A549 (cell line): ENCODE measurements around the gene QRSL1. TPM values are rescaled to one million over a fixed set of nuclear protein-coding genes. Genes with fewer than 3 reads are reported as not detected.
A peak's percentile ranks its signal among the peaks of the same experiment; 100 is the strongest.

Source experiments
- ATAC-seq, 2 experiments: fragments of 200-7000 bp in 1 of 2; fragments of >200 bp in 1 of 2; cut with Nextera tagmentation in 1 of 2; cut with Tn5 transposase in 1 of 2; 3 replicates each; pipeline versions ENCODE4 v1.8.0 to v1.9.1; 2018 to 2020; ENCODE audit warnings: mild to moderate bottlenecking in 1 of 2, moderate library complexity in 1 of 2
- CTCF ChIA-PET: fragments of 300-600 bp; sonication (Branson Sonifier 250); formaldehyde crosslinking; extraction: SDS; loops from one replicate; lab custom pipeline; 2021; ENCODE audit warnings: antibody characterized with exemption, inconsistent platforms; lab: Yijun Ruan, JAX
- POLR2A ChIA-PET: fragments of 350-600 bp; formaldehyde crosslinking; extraction: SDS; loops from one replicate; lab custom pipeline; 2021; ENCODE audit warnings: antibody characterized with exemption, inconsistent platforms; lab: Yijun Ruan, JAX
- DNase-seq, 2 experiments: peaks; one replicate each; pipeline versions ENCODE4 v3.0.0 to v3.0.0-alpha.2; 2011 to 2016; ENCODE audit warnings: low read depth in 1 of 2, low spot score in 1 of 2
- FAIRE-seq: peaks from 2 replicates; lab custom pipeline; 2011; peaks lifted over from hg19 to GRCh38; lab: Jason Lieb, UNC
- H3K27ac ChIP-seq, 2 experiments: fragments of >200 bp; sonication (Bioruptor Twin); formaldehyde crosslinking; 3 replicates each; pipeline ENCODE4 v1.5.1; 2016 to 2017
- H3K4me1 ChIP-seq: fragments of >200 bp; sonication (Bioruptor Twin); formaldehyde crosslinking; 3 replicates; pipeline ENCODE4 v1.6.1; 2016
- H3K4me2 ChIP-seq: fragments of >200 bp; sonication (Bioruptor Twin); formaldehyde crosslinking; 3 replicates; pipeline ENCODE4 v1.6.1; 2016
- H3K4me3 ChIP-seq: fragments of >200 bp; sonication (Bioruptor Twin); formaldehyde crosslinking; 3 replicates; pipeline ENCODE4 v1.5.1; 2016
- H3K9me3 ChIP-seq: fragments of >200 bp; sonication (Bioruptor Twin); formaldehyde crosslinking; 3 replicates; pipeline ENCODE4 v1.6.1; 2016
- BHLHE40 ChIP-seq: IDR thresholded peaks from 2 replicates; pipeline ENCODE4 v1.6.1; 2012; ENCODE audit warnings: low read depth, low read length, inconsistent platforms
- CBX2 ChIP-seq: fragments of 200-600 bp; sonication (generic); IDR thresholded peaks from 2 replicates; pipeline ENCODE4 v1.6.1; 2016; ENCODE audit warnings: low read depth, mild to moderate bottlenecking, borderline replicate concordance
- CEBPB ChIP-seq, 2 experiments: fragments of >200 bp in 1 of 2; sonication (Bioruptor Twin) in 1 of 2; formaldehyde crosslinking in 1 of 2; IDR thresholded peaks; 2 replicates each; pipeline ENCODE4 v1.6.1; 2012 to 2016
- CHD2 ChIP-seq: fragments of 150-350 bp; IDR thresholded peaks from 2 replicates; pipeline ENCODE4 v1.6.1; 2014; ENCODE audit warnings: low read length; ENCODE audit not compliant: partially characterized antibody
- EP300 ChIP-seq, 2 experiments: fragments of >200 bp; sonication (Bioruptor Twin); formaldehyde crosslinking; IDR thresholded peaks; 2 replicates in 1 of 2; 3 replicates in 1 of 2; pipeline ENCODE4 v1.6.1; 2016 to 2017
- ESRRA ChIP-seq: fragments of 150-350 bp; IDR thresholded peaks from 2 replicates; pipeline ENCODE4 v1.6.1; 2014; ENCODE audit warnings: mild to moderate bottlenecking, low read length, borderline replicate concordance
- HDAC2 ChIP-seq: fragments of 200-600 bp; sonication (generic); IDR thresholded peaks from 2 replicates; pipeline ENCODE4 v1.6.1; 2016
- HEYL ChIP-seq: fragments of 250-450 bp; sonication (Bioruptor Pico); IDR thresholded peaks from 2 replicates; pipeline ENCODE4 v1.8.0; 2021; ENCODE audit warnings: mild to moderate bottlenecking, moderate library complexity
- MAFK ChIP-seq: fragments of 450-650 bp; IDR thresholded peaks from 2 replicates; pipeline ENCODE4 v1.6.1; 2014; ENCODE audit not compliant: partially characterized antibody
- NR3C1 ChIP-seq: fragments of >200 bp; sonication (Bioruptor Twin); formaldehyde crosslinking; IDR thresholded peaks from 3 replicates; pipeline ENCODE4 v1.6.1; 2017
- RAD21 ChIP-seq, 2 experiments: fragments of >200 bp in 1 of 2; sonication (Bioruptor Twin) in 1 of 2; formaldehyde crosslinking in 1 of 2; IDR thresholded peaks in 1 of 2; conservative IDR thresholded peaks in 1 of 2; 2 replicates in 1 of 2; 3 replicates in 1 of 2; pipeline ENCODE4 v1.6.1; 2012 to 2018; ENCODE audit warnings: inconsistent platforms in 1 of 2
- SMC3 ChIP-seq: fragments of >200 bp; sonication (Bioruptor Twin); formaldehyde crosslinking; IDR thresholded peaks from 3 replicates; pipeline ENCODE4 v1.6.1; 2018; ENCODE audit warnings: inconsistent platforms
- SREBF2 ChIP-seq: fragments of 450-650 bp; IDR thresholded peaks from 2 replicates; pipeline ENCODE4 v1.6.1; 2014; ENCODE audit warnings: mild to moderate bottlenecking, moderate library complexity
- ZC3H11A ChIP-seq: fragments of 450-650 bp; IDR thresholded peaks from 2 replicates; pipeline ENCODE4 v1.6.1; 2014; ENCODE audit warnings: antibody characterized with exemption, mild to moderate bottlenecking
- WGBS: methylation state at CpG from one replicate; pipeline ENCODE4 v1.1.6; 2017; ENCODE audit errors: missing lambda C conversion rate; 5-methylcytosine and 5-hydroxymethylcytosine counted together
- polyA plus RNA-seq, 4 experiments: library from polyadenylated mRNA; depleted of rRNA in 3 of 4; stranded (reverse); fragments of >200 nt; fragmentation: RNase III in 1 of 4; extraction: RNeasy Plus Mini Kit Qiagen cat#74134 plus additional on column Dnase treatment in 1 of 4; gene quantifications; 2 replicates in 3 of 4; 3 replicates in 1 of 4; pipeline ENCODE4 v1.2.3, GENCODE V29; 2011 to 2017
- TF ChIP-seq, protein P1 (sequence below): fragments of 150-350 bp; IDR thresholded peaks from 2 replicates; pipeline ENCODE4 v1.6.1; 2014; ENCODE audit warnings: low read depth, mild to moderate bottlenecking, low read length
- TF ChIP-seq, protein P2 (sequence below): fragments of 200-600 bp; sonication (generic); IDR thresholded peaks from 2 replicates; pipeline ENCODE4 v1.6.1; 2016; ENCODE audit warnings: antibody characterized with exemption, mild to moderate bottlenecking, moderate library complexity
- TF ChIP-seq, protein P3 (sequence below): fragments of >200 bp; sonication (Bioruptor Twin); formaldehyde crosslinking; IDR thresholded peaks from 3 replicates; pipeline ENCODE4 v1.6.1; 2016
- TF ChIP-seq, protein P4 (sequence below): fragments of 250-450 bp; sonication (Bioruptor Pico); IDR thresholded peaks from 2 replicates; pipeline ENCODE4 v1.5.0; 2021; ENCODE audit warnings: mild to moderate bottlenecking, moderate library complexity, borderline replicate concordance
- TF ChIP-seq, protein P5 (sequence below): fragments of 450-650 bp; IDR thresholded peaks from 2 replicates; pipeline ENCODE4 v1.6.1; 2014; ENCODE audit warnings: antibody characterized with exemption

QRSL1 gene
- polyA plus RNA-seq, 2 of the 4 experiments (the other 2 are of a cell fraction), result 11.5 to 15.9 TPM

DNA sequence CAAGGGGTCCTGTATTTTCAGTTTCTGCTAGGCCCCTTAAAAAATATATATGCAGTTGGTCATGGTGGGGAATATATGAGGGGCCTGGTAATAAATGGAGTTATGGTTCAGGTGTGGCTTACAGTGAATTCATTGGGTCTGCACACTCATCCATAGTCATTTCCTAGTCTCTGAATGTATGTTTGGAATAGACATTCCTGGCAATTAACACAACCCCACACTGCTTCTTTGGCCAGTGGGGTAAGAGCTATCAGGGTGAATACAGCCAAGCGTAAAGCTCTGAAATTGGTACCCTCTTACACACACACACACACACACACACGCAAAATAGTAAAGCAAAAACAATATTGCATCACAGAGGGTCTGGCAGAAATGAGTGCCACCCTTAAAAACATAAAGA lies 56.5 kb downstream of the QRSL1 start (continued):
- TF ChIP-seq, protein P1, sequence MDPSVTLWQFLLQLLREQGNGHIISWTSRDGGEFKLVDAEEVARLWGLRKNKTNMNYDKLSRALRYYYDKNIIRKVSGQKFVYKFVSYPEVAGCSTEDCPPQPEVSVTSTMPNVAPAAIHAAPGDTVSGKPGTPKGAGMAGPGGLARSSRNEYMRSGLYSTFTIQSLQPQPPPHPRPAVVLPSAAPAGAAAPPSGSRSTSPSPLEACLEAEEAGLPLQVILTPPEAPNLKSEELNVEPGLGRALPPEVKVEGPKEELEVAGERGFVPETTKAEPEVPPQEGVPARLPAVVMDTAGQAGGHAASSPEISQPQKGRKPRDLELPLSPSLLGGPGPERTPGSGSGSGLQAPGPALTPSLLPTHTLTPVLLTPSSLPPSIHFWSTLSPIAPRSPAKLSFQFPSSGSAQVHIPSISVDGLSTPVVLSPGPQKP, result no peak
- TF ChIP-seq NR3C1, result no peak

DNA sequence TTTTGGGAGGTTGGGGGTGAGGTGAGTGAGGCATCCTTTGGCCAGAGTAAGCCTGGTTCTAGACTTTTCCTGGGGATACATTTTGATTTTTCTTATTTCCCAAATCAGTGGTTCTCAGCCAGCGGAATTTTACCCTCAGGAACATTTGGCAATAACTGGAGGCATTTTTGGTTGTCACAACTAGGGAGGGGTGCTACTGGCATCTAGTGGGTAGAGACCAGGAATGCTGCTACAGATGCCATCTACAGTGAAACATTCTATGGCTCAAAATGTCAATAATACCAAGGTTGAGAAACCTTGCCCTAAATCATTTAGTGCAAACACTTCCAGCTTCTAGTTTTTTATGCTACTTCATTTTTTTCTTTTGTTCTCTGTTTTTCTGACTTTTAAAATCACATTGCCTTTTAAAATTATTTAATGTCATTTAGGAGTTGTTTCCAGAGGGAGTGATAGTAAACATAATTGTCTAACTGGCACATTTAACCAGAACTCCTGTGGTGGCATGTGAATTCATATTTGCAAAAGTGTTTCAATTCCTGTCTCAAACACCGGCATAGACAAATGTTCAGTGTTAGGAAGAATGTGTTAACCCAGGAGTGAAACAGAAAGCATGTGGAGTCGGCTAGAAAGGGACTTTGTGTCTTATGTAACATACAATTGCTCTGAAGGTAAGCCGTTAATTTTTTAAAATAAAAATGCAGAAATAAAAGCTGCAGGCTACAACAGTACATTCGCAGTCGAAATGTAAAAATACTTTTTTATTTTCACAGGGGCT lies 59.0 kb downstream of the QRSL1 start:
- DNase-seq (peak in 1 of 2 experiments; percentile 7), ATAC-seq (no peak), FAIRE-seq (no peak)
- WGBS, result 68% methylated on average over 6 of the region's 6 CpGs
- Histone ChIP-seq H3K4me3 (no peak overlapping the region), H3K27ac (peak overlapping the region; percentile 30 to 50; a peak in 4 of 6 replicates), H3K4me1 (peaks cover 32% of the 10 kb centered on the region), H3K4me2 (peak overlapping the region; percentile 52), H3K9me3 (no peaks in the 10 kb centered on the region)
- POLR2A ChIA-PET, result no interaction called here
- peak; percentile 21 to 33; a peak in 1 of 5 replicates for TF ChIP-seq RAD21 (conservative IDR thresholded peaks at IDR 0.05 in 1 of 2, IDR thresholded peaks at IDR 0.05 in 1 of 2)
- TF ChIP-seq, protein P2, sequence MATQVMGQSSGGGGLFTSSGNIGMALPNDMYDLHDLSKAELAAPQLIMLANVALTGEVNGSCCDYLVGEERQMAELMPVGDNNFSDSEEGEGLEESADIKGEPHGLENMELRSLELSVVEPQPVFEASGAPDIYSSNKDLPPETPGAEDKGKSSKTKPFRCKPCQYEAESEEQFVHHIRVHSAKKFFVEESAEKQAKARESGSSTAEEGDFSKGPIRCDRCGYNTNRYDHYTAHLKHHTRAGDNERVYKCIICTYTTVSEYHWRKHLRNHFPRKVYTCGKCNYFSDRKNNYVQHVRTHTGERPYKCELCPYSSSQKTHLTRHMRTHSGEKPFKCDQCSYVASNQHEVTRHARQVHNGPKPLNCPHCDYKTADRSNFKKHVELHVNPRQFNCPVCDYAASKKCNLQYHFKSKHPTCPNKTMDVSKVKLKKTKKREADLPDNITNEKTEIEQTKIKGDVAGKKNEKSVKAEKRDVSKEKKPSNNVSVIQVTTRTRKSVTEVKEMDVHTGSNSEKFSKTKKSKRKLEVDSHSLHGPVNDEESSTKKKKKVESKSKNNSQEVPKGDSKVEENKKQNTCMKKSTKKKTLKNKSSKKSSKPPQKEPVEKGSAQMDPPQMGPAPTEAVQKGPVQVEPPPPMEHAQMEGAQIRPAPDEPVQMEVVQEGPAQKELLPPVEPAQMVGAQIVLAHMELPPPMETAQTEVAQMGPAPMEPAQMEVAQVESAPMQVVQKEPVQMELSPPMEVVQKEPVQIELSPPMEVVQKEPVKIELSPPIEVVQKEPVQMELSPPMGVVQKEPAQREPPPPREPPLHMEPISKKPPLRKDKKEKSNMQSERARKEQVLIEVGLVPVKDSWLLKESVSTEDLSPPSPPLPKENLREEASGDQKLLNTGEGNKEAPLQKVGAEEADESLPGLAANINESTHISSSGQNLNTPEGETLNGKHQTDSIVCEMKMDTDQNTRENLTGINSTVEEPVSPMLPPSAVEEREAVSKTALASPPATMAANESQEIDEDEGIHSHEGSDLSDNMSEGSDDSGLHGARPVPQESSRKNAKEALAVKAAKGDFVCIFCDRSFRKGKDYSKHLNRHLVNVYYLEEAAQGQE, result no peak
- TF ChIP-seq SMC3, result no peak
- no peak for TF ChIP-seq ESRRA
- TF ChIP-seq CEBPB (IDR thresholded peaks at IDR 0.05), result 0 out of 4 replicates have a peak, but pooled peaks of 1 of the 2 experiments have one; percentile 3
- TF ChIP-seq NR3C1, result no peak
- TF ChIP-seq HDAC2, result no peak
- TF ChIP-seq SREBF2, result no peak
- no peak for TF ChIP-seq EP300 (IDR thresholded peaks at IDR 0.05)
- no peak for TF ChIP-seq CBX2
- TF ChIP-seq CHD2, result no peak
- no peak for TF ChIP-seq BHLHE40
- no peak for TF ChIP-seq ZC3H11A
- CTCF ChIA-PET, result no interaction called here

DNA sequence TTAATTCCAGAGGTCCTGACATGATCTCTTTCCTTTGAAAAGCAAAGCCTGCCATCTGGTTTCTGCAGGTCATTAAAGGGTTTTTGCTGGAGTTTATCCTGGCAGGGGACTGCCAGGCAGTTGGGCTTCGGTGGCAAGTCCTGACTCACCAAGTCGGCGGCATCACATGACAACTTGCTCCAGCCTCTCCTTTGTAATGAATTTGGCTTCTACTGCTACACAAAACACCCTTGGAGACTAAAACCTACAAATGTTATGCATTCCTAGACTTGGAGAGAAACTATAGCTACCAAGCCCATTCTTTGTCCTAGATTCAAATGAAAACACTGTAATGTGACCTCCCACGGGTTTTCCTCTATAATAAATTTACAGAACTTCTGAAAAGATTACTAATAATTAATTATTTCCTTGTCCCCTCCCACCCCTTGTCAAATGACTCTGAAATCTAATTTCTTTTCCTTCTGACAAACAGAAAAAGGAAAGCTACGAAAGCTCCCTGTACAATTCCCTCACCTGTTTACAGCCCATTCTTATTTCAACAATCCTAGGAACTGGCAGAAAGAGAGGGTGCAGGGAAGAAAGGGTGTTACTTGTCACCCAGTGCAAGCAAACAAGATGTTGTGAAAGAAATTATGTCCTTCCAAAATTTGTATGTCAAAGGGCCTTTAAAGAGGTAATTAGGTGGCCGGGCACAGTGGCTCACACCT lies 62.9 kb downstream of the QRSL1 start:
- Histone ChIP-seq H3K27ac (peak overlapping the region; percentile 58 to 66), H3K4me2 (peak overlapping the region; percentile 61)
- CTCF ChIA-PET, result no interaction called here
- no peak for FAIRE-seq
- TF ChIP-seq MAFK, result no peak
- TF ChIP-seq, protein P3, sequence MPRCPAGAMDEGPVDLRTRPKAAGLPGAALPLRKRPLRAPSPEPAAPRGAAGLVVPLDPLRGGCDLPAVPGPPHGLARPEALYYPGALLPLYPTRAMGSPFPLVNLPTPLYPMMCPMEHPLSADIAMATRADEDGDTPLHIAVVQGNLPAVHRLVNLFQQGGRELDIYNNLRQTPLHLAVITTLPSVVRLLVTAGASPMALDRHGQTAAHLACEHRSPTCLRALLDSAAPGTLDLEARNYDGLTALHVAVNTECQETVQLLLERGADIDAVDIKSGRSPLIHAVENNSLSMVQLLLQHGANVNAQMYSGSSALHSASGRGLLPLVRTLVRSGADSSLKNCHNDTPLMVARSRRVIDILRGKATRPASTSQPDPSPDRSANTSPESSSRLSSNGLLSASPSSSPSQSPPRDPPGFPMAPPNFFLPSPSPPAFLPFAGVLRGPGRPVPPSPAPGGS, result no peak
- TF ChIP-seq, protein P4, sequence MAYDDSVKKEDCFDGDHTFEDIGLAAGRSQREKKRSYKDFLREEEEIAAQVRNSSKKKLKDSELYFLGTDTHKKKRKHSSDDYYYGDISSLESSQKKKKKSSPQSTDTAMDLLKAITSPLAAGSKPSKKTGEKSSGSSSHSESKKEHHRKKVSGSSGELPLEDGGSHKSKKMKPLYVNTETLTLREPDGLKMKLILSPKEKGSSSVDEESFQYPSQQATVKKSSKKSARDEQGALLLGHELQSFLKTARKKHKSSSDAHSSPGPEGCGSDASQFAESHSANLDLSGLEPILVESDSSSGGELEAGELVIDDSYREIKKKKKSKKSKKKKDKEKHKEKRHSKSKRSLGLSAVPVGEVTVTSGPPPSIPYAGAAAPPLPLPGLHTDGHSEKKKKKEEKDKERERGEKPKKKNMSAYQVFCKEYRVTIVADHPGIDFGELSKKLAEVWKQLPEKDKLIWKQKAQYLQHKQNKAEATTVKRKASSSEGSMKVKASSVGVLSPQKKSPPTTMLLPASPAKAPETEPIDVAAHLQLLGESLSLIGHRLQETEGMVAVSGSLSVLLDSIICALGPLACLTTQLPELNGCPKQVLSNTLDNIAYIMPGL, result no peak
- TF ChIP-seq HEYL (CRISPR knock-in tag), result no peak
- TF ChIP-seq, protein P5, sequence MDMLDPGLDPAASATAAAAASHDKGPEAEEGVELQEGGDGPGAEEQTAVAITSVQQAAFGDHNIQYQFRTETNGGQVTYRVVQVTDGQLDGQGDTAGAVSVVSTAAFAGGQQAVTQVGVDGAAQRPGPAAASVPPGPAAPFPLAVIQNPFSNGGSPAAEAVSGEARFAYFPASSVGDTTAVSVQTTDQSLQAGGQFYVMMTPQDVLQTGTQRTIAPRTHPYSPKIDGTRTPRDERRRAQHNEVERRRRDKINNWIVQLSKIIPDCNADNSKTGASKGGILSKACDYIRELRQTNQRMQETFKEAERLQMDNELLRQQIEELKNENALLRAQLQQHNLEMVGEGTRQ, result peak; percentile 33; the same call in 1 of the 2 replicates
- TF ChIP-seq, protein P2, result no peak
- TF ChIP-seq, all 56 proteins: peak for 1
- POLR2A ChIA-PET, result no interaction called here
- Histone ChIP-seq H3K4me1 (peaks cover 33% of the 10 kb centered on the region), H3K4me3 (no peak overlapping the region), H3K9me3 (no peaks in the 10 kb centered on the region)
- WGBS, result 48% methylated on average over 6 of the region's 6 CpGs
- ATAC-seq (peak in 1 of 2 experiments; percentile 43; a peak in 2 of 6 replicates), DNase-seq (peak; percentile 28 to 31)
